Naive B cell (primary cell): ENCODE results near the gene EEF1A2. TPM values are rescaled to one million over a fixed set of nuclear protein-coding genes. Genes with fewer than 3 reads are reported as not detected.
A peak's percentile ranks its signal among the peaks of the same experiment; 100 is the strongest.

ENCODE experiments used
- ATAC-seq, 2 donors: fragments of 150-1000 bp; cut with Tn5 transposase; 2 replicates each; pipeline ENCODE4 v1.10.0; 2021; ENCODE audit warnings: low read depth in 2 of 2, mild to moderate bottlenecking in 2 of 2, moderate library complexity in 2 of 2
- DNase-seq: peaks from one replicate; pipeline ENCODE4 v3.0.0; 2022
- H3K27ac Mint-ChIP-seq, 6 donors: one replicate each; pipeline ENCODE4 v1.8.0; 2020 to 2022; ENCODE audit warnings: mild to moderate bottlenecking in 6 of 6, mixed read lengths in 6 of 6, moderate library complexity in 5 of 6, inconsistent platforms in 2 of 6
- H3K27me3 Mint-ChIP-seq, 3 donors: one replicate each; pipeline ENCODE4 v1.8.0; 2021 to 2022; ENCODE audit warnings: mixed read lengths in 3 of 3, mild to moderate bottlenecking in 1 of 3
- H3K36me3 Mint-ChIP-seq, 2 donors: one replicate each; pipeline ENCODE4 v1.8.0; 2020 to 2022; ENCODE audit warnings: mixed read lengths in 2 of 2, inconsistent platforms in 1 of 2, mild to moderate bottlenecking in 1 of 2
- H3K4me1 Mint-ChIP-seq, 3 donors: one replicate each; pipeline ENCODE4 v1.8.0; 2020 to 2022; ENCODE audit warnings: mixed read lengths in 3 of 3, inconsistent platforms in 1 of 3, mild to moderate bottlenecking in 1 of 3, moderate library complexity in 1 of 3
- H3K4me3 Mint-ChIP-seq, 8 donors: one replicate each; pipeline ENCODE4 v1.8.0; 2020 to 2022; ENCODE audit warnings: mild to moderate bottlenecking in 8 of 8, mixed read lengths in 8 of 8, moderate library complexity in 8 of 8, inconsistent platforms in 2 of 8
- H3K9me3 Mint-ChIP-seq, 7 donors: one replicate each; pipeline ENCODE4 v1.8.0; 2020 to 2022; ENCODE audit warnings: mixed read lengths in 7 of 7, mild to moderate bottlenecking in 5 of 7, inconsistent platforms in 2 of 7, moderate library complexity in 1 of 7
- polyA plus RNA-seq, 6 donors: library from polyadenylated mRNA; unstranded; fragments of 300-500 nt; fragmentation: Illumina TruSeq; gene quantifications; one replicate each; pipeline ENCODE4 v1.2.3, GENCODE V29; 2021; ENCODE audit warnings: low read depth in 6 of 6

The EEF1A2 gene
- polyA plus RNA-seq, 6 donors from 2014 or later = 0.12 to 1.4 (median 0.28) TPM; not detected in 2

DNA sequence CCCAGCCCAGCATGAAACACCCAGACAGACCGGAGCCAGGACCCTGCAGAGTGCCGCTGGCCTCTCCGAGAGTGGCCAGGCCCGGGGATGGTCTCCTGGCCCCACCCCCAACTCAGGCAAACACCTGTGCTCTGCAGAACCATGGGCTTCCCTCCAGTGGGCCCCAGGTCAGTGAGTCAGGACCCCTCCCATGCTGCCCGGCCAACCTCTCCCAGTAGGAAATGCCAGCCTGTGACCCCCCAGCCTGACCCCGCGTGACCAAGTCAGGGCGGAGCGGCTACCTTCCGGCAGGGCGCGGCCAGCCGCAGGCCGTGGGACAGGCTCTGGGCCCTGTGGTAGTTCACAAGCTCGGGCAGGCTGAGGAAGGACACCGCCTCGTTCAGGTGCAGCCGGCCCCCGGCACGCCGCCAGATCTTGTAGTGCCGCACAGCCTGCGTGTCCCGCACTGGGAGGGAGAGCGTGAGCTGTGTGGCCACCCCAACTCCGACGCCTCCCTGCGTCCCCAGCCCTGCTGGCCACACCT lies 35.0 kb upstream of the EEF1A2 start:
- no peak for DNase-seq
- Mint-ChIP-seq H3K36me3 (no peaks in the 10 kb centered on the region), H3K27ac (peak overlapping the region in 1 of 6 donors; percentile 51), H3K27me3 (peaks cover 0 to 7% (median 0%) of the 10 kb centered on the region in 3 donors), H3K9me3 (peaks cover 0 to 2% (median 0%) of the 10 kb centered on the region in 7 donors), H3K4me1 (peaks cover 9 to 21% (median 21%) of the 10 kb centered on the region in 3 donors), H3K4me3 (peak overlapping the region in 1 of 8 donors; percentile 63)
- ATAC-seq = no peak

DNA sequence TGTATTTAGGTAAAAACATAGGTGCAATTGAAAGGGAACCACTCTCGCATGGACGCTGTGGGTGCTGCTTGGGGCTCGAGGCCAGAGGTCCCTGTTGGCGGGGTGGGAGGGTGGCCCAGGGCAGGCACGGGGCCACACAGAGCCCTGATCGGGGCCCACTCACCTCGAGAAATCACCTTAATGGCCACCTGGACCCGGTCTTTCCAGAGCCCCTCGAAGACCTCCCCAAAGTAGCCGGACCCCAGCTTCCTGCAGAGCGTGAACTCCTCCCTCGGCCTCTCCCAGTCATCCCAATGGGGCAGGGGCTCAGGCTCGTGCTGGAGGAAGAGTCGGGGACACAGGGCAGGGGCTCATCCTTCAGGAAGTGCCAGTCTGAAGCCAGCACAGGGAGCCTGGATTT lies 34.5 kb upstream of the EEF1A2 start:
- ATAC-seq = no peak

DNA sequence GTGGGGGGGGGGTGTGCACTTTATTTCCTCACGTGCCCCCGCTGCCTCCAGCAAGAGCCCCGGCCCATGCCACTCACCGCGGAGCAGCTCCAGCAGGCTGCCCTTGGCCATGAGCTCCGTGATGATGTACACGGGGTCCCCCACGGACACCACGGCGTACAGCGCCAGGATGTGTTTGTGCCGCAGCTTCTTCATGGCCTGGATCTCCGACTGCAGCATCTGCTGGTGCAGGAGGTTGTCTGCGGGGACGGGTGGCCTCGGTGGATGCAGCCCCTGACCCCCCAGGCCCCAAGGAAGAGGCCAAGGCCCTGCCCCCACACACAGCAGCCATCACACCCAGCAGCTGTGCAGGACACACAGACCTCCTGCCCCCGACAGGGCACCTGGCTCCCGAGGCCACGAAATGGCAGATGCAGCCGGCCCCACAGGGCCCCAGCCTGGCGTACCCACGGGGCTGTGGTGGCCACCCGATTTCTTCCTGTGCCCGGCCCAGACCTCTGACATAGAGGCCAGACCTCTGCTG lies 33.6 kb upstream of the EEF1A2 start:
- peak overlapping the region in 3 of 6 donors; percentile 9 to 39 (median 32) for H3K27ac Mint-ChIP-seq
- H3K36me3 Mint-ChIP-seq = no peaks in the 10 kb centered on the region
- DNase-seq (no peak), ATAC-seq (no peak)
- peaks cover 0 to 2% (median 0%) of the 10 kb centered on the region in 7 donors for H3K9me3 Mint-ChIP-seq
- peaks cover 7 to 18% (median 14%) of the 10 kb centered on the region in 3 donors for H3K4me1 Mint-ChIP-seq
- H3K27me3 Mint-ChIP-seq = peaks cover 0 to 7% (median 0%) of the 10 kb centered on the region in 3 donors
- H3K4me3 Mint-ChIP-seq = peak overlapping the region in 1 of 8 donors; percentile 2

More for the DNA sequence above, 34.5 kb upstream of the EEF1A2 start:
- DNase-seq = no peak
- H3K9me3 Mint-ChIP-seq = peaks cover 0 to 2% (median 0%) of the 10 kb centered on the region in 7 donors
- no peak overlapping the region for H3K4me3 Mint-ChIP-seq
- H3K27me3 Mint-ChIP-seq = peaks cover 0 to 7% (median 0%) of the 10 kb centered on the region in 3 donors
- H3K4me1 Mint-ChIP-seq = peaks cover 9 to 21% (median 20%) of the 10 kb centered on the region in 3 donors
- no peaks in the 10 kb centered on the region for H3K36me3 Mint-ChIP-seq
- H3K27ac Mint-ChIP-seq = peak overlapping the region in 2 of 6 donors; percentile 22 to 79

DNA sequence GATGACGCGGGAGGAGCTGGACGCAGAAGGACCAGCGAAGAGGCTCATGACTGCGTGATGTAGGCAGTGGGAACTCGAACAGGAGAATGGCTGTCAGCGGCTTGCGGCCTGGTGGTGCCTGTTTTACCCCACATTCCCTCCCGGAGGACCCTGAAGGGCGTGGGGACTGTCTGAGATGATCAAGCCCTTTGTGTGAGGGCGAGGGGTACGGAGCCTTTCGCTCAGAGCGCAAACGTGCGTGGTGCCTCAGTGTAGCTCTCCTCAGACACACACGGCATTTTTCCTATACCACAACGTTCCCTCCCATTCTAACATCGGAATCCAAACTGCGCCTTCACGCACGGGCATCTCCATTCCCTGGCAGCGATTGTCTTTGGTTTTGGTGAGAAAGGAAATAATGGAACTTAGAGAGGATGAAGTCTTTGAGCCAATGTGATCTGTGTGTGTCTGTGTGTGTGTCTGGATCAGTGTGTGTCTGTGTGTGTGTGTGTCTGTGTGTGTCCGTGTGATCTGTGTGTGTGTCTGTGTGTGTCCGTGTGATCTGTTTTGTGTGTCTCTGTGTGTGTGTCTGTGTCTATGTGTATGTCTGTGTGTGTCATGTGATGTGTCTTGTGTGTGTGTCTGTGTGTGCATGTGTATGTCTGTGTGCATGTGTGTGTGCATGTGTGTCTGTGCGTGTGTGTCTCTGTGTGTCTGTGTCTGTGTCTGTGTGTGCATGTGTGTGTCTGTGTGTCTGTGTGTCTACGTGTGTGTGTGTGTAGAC lies 33.0 kb upstream of the EEF1A2 start:
- no peaks in the 10 kb centered on the region for H3K36me3 Mint-ChIP-seq
- H3K9me3 Mint-ChIP-seq = peaks cover 0 to 2% (median 0%) of the 10 kb centered on the region in 7 donors
- ATAC-seq = no peak
- peak overlapping the region in 1 of 8 donors; percentile 2 for H3K4me3 Mint-ChIP-seq
- peaks cover 0 to 7% (median 0%) of the 10 kb centered on the region in 3 donors for H3K27me3 Mint-ChIP-seq
- no peak for DNase-seq
- peaks cover 10 to 17% (median 13%) of the 10 kb centered on the region in 3 donors for H3K4me1 Mint-ChIP-seq
- peak overlapping the region in 4 of 6 donors; percentile 2 to 92 (median 33) for H3K27ac Mint-ChIP-seq

DNA sequence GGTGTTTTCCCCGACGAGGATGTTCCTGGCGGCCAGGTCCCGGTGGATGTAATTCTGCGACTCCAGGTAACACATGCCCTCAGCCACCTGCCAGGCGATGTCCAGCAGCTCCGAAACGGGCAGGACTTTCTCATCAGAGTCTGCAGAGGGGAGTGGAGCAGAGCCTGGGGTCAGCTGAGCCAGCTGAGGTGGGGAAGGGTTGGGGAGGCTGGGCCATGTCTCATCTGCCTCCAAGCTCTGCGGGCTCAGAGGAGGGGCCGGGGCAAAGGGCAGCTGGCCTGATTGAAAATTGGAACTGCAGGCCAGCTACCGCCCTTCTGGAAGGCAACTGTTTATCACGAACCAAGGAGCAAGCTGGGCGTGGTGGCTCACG lies 31.9 kb upstream of the EEF1A2 start:
- peaks cover 0 to 2% (median 0%) of the 10 kb centered on the region in 7 donors for H3K9me3 Mint-ChIP-seq
- H3K27me3 Mint-ChIP-seq = peaks cover 0 to 7% (median 0%) of the 10 kb centered on the region in 3 donors
- no peak for DNase-seq
- no peaks in the 10 kb centered on the region for H3K36me3 Mint-ChIP-seq
- ATAC-seq = no peak
- H3K4me3 Mint-ChIP-seq = no peak overlapping the region
- H3K4me1 Mint-ChIP-seq = peaks cover 9 to 15% (median 13%) of the 10 kb centered on the region in 3 donors
- peak overlapping the region in 1 of 6 donors; percentile 28 for H3K27ac Mint-ChIP-seq

DNA sequence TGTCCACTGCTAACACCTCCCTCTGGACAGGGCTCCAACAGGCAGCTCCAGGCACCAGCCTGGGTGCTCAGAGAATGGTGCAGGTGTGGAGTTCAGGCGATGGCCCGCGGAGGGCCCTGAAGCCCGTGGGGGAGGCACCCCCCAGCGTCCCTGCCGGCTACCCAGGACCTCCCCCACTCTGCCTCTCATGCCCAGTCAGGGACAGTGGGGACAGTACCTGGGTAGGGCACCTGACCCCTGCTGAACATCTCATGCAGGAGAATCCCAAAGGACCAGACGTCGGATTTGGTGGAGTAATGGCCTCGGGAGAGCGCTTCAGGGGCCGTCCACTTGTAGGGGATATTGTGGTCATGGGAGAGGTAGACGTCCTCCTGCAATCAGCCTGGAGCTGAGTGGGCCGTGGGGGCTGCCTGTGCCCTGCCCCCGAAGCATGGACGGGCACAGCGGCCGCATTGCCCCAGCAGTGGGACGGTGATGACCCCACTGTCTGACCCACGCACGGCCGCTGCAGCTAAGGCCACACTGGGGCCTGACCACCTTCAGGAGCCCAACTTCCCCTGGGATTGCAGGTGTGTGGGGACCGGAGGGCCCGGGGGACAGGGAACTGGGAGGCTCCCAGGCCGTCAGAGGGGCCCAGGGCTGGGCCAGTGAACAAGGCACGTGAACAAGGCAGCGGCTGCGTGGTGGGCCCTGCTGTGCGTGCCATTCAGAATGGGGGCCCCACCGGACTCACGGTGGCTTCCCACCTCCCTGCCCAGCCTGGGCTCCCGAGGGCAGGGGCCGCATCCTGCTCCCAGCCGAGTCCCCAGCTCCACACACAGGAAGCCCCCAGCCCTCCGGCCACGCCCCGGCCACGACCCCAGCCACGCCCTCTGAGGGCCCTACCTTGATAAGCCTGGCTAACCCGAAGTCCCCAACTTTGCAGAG lies 31.2 kb upstream of the EEF1A2 start:
- H3K36me3 Mint-ChIP-seq = no peaks in the 10 kb centered on the region
- peaks cover 0 to 2% (median 0%) of the 10 kb centered on the region in 7 donors for H3K9me3 Mint-ChIP-seq
- H3K27ac Mint-ChIP-seq = no peak overlapping the region
- ATAC-seq (no peak), DNase-seq (no peak)
- H3K27me3 Mint-ChIP-seq = peaks cover 0 to 7% (median 0%) of the 10 kb centered on the region in 3 donors
- H3K4me1 Mint-ChIP-seq = peaks cover 9 to 21% (median 19%) of the 10 kb centered on the region in 3 donors
- H3K4me3 Mint-ChIP-seq = no peak overlapping the region

DNA sequence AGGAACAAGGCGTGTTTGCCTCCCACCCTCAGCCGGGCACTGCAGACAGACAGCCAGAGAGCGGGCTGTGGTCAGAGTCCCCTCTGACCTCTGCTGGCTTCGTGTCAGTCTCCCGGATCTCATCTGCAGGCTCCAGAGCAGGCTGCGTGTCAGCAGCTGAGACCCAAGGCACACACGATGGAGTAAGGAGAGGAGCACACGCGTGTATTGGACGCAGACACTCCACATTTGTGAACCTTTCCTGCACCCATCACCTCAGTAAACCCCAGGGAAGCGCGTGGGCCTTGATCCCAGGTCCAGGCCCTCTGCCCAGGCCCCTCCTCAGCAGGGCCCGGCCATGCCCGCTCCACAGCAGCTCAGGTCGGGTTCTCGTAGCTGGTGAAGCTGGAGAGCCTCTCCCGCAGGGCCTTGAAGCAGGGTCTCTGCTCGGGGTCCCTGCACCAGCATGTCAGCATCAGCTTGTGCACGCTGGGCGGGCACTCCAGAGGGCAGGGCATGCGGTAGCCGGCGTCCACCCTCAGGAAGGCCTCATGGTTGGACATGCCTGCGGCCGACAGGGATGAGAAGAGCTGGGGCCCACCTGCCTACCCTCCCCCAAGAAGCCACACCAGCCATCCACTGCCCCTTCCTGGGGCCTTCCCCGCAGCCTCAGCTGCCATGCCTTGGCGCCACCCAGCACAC lies 30.4 kb upstream of the EEF1A2 start:
- H3K4me1 Mint-ChIP-seq = peaks cover 9 to 29% (median 24%) of the 10 kb centered on the region in 3 donors
- H3K27me3 Mint-ChIP-seq = peaks cover 0 to 7% (median 0%) of the 10 kb centered on the region in 3 donors
- no peak overlapping the region for H3K27ac Mint-ChIP-seq
- ATAC-seq = no peak
- peaks cover 0 to 2% (median 0%) of the 10 kb centered on the region in 7 donors for H3K9me3 Mint-ChIP-seq
- no peak for DNase-seq
- no peak overlapping the region for H3K4me3 Mint-ChIP-seq
- no peaks in the 10 kb centered on the region for H3K36me3 Mint-ChIP-seq

DNA sequence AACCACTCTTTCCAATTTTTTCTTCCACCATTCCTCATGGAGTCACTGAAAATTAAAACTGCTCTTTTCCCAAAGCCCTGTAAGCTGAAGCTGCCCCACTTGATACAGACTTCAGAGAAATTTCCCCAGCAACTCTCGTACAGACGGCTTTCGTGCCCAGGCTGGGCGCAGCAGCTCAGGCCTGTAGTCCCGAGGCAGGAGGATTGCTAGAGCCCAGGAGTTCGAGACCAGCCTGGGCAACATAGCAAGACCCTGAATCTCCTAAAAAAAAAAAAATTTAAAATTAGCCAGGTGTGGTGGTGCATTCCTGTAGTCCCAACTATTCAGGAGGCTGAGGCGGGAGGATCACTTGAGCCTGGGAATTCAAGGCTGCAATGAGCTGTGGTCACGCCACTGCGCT lies 28.3 kb upstream of the EEF1A2 start:
- peaks cover 16 to 35% (median 33%) of the 10 kb centered on the region in 3 donors for H3K4me1 Mint-ChIP-seq
- peaks cover 0 to 7% (median 2%) of the 10 kb centered on the region in 7 donors for H3K9me3 Mint-ChIP-seq
- H3K27ac Mint-ChIP-seq = peak overlapping the region in 1 of 6 donors; percentile 77
- ATAC-seq (no peak), DNase-seq (no peak)
- peaks cover 6 to 15% of the 10 kb centered on the region in 2 donors for H3K36me3 Mint-ChIP-seq
- H3K27me3 Mint-ChIP-seq = peaks cover 0 to 6% (median 0%) of the 10 kb centered on the region in 3 donors
- H3K4me3 Mint-ChIP-seq = peak overlapping the region in 4 of 8 donors; percentile 3 to 51 (median 39)

DNA sequence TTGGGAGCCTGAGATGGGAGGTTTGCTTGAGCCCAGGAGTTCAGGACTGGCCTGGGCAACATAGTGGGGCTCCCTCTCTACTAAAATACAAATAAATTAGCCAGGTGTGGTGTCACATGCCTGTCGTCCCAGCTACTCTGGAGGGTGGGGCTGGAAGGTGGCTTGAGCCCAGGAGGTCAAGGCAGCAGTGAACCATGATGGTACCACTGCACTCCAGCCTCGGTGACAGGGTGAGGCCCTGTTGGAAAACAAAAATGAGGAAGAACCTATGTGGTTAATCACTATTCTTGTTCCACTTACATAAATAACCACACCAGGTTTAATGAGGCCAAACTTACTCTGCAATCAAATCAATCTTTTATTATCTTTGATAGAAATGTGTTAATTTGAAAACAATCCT lies 27.1 kb upstream of the EEF1A2 start:
- ATAC-seq (peak; percentile 22 to 49), DNase-seq (no peak)
- H3K27ac Mint-ChIP-seq = peak overlapping the region in 1 of 6 donors; percentile 65
- H3K27me3 Mint-ChIP-seq = no peaks in the 10 kb centered on the region
- H3K4me3 Mint-ChIP-seq = peak overlapping the region in 2 of 8 donors; percentile 37 to 70
- H3K9me3 Mint-ChIP-seq = peaks cover 0 to 7% (median 2%) of the 10 kb centered on the region in 7 donors
- peaks cover 12 to 41% (median 39%) of the 10 kb centered on the region in 3 donors for H3K4me1 Mint-ChIP-seq
- H3K36me3 Mint-ChIP-seq = peaks cover 6 to 15% of the 10 kb centered on the region in 2 donors

DNA sequence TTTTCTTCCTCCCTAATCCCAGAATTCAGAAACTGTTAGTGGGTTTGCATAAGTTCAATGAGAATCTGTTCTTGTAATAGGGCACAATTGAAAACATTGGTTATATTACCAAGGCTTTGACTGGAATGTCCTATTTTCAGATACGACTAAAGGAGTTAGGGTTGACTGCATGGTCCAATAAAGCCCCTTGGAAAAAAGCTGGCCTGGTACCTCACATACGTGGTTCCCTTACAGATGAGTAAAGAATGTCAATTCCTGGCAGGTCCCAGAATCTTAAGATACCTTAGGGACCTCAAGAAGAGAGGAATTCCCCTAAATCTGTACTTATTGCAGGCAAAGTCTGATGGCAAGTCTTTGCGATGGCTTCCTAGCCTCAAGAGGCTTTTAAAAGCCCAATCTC lies 26.3 kb upstream of the EEF1A2 start:
- Mint-ChIP-seq H3K4me1 (peaks cover 12 to 41% (median 39%) of the 10 kb centered on the region in 3 donors), H3K27ac (peak overlapping the region in 3 of 6 donors; percentile 41 to 74 (median 65)), H3K4me3 (peak overlapping the region in 5 of 8 donors; percentile 15 to 77 (median 29)), H3K36me3 (peaks cover 6 to 15% of the 10 kb centered on the region in 2 donors), H3K9me3 (peaks cover 0 to 7% (median 2%) of the 10 kb centered on the region in 7 donors), H3K27me3 (no peaks in the 10 kb centered on the region)
- DNase-seq (no peak), ATAC-seq (no peak)

DNA sequence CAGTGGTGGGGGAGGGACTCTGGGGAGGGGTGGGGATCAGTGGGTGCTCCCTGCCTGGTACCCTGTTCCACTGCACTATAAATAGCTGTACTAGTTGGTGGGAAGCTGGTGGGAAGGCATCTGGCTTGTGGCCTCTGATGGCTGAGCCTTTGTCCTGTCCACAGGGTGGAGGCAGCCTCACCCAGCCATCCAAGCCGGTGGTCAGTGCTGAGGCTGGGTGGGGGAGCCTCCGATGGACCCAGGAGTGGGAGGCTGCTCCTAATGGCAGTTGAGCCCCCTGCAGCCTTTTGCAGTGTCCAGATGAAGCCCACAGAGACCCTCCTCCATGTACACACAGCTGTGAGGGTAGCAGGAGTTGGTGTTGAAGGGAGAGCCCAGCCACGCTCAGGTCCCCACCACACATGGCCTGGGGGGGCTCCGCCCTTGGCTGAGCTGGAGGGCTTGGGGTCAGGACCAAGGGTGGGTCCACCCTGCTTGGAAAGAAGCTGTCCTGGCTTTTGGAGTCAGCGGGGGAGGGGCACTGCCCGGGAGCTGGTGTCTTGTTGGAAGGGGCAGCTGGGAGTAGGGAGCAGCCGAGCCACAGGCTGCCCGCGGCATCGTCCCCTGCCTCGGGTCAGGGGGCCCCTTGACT lies 24.2 kb upstream of the EEF1A2 start:
- peaks cover 0 to 7% (median 2%) of the 10 kb centered on the region in 7 donors for H3K9me3 Mint-ChIP-seq
- H3K36me3 Mint-ChIP-seq = peaks cover 6 to 15% of the 10 kb centered on the region in 2 donors
- H3K27ac Mint-ChIP-seq = peak overlapping the region in 2 of 6 donors; percentile 24 to 85
- ATAC-seq = no peak
- H3K4me3 Mint-ChIP-seq = peak overlapping the region in 4 of 8 donors; percentile 68 to 89 (median 77)
- peaks cover 12 to 46% (median 45%) of the 10 kb centered on the region in 3 donors for H3K4me1 Mint-ChIP-seq
- peaks cover 0 to 4% (median 2%) of the 10 kb centered on the region in 3 donors for H3K27me3 Mint-ChIP-seq
- DNase-seq = no peak
